Measurements from ENCODE around the gene ROPN1B. TPM values are rescaled to one million over a fixed set of nuclear protein-coding genes. Genes with fewer than 3 reads are reported as not detected.

The ROPN1B gene
- total RNA-seq, 1 experiment from 2014 or later, result 0.26 TPM

DNA sequence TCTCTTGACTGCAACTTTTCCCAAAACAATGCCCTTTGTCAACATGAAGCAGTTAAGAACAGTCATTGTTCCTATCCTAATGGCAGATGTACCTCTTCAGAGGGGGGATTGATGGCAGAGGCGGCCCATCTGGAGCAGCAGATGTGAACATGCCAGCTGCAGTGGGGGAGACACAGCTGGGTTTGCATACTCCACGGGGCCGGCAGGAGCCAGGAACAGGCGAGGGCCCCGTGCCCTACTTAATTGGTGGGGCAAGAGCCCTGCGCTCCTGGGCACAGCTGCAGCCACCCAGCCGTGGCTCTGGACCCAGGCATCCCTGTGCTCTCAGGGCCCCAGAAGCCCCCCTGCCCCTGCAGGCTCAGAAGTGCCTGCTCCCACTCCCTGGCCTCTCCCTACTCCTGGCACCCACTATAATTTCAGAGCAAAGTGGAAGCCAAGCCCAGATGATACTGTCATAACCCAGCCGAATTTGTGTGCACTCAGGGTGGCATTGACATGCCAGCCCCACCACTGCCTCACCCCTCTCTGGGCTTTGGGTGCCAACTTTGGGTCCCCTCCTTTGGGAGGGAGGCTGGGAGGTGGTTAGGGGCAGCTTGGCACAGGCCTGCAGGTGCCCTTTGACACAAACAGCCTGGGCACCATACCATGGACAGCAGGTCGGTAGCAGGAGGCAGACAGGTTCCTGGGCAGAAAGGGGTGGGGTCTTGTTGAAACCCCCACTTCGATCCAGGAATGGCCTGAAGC, 34.6 kb downstream of the ROPN1B start:
- intact Hi-C loops (cut with micrococcal nuclease; ENCODE audit: unreplicated experiment), result no loop called here
- ChIA-PET CTCF (no interaction called here), POLR2A (interaction anchor here (0.6 kb wide), 1 partner anchor 408 kb away, joined by 3 read pairs; no protein-coding TSS in a partner anchor)
- no peak for TF ChIP-seq CTCF (IDR thresholded peaks at IDR 0.05)
- no peak for TF ChIP-seq SIN3A (IDR thresholded peaks at IDR 0.05; ENCODE audit: borderline replicate concordance, insufficient read depth, low read depth, low read length)
- TF ChIP-seq TCF7L2 (IDR thresholded peaks at IDR 0.05; ENCODE audit: low read depth, low read length), result no peak
- no peak for TF ChIP-seq POLR2AphosphoS5 (IDR thresholded peaks at IDR 0.05; ENCODE audit: low read depth, low read length)
- TF ChIP-seq REST (IDR thresholded peaks at IDR 0.05; ENCODE audit: insufficient read depth in 1 of 2, low read depth in 2 of 2, low read length in 1 of 2), result 0 out of 4 replicates have a peak, but pooled peaks of 1 of the 2 experiments have one; percentile 11
- BruUV-seq (replicated peaks), result no TSS peak
- no peaks in the 10 kb centered on the region for H3K36me3 ChIP-seq (ENCODE audit: control insufficient read depth, insufficient read depth, low read length)
- ATAC-seq (no peak), DNase-seq (ENCODE audit: low read depth, low spot score) (no peak)
- no peaks in the 10 kb centered on the region for H3K4me1 ChIP-seq (ENCODE audit: control insufficient read depth, insufficient read depth, low read length)
- in situ Hi-C loops (cut with HindIII; ENCODE audit: low pct_unique_long_range_greater_than_20kb, low sequenced_read_pairs), result no loop called here
- H3K27me3 ChIP-seq (ENCODE audit: control insufficient read depth, insufficient read depth, low read length), result no peaks in the 10 kb centered on the region
- H3K4me3 ChIP-seq (ENCODE audit: low read depth in 2 of 2, low read length in 2 of 2), result no peak overlapping the region
- no peaks in the 10 kb centered on the region for H3K9me3 ChIP-seq (ENCODE audit: control insufficient read depth, insufficient read depth, low read depth, low read length)
- no peak overlapping the region for H3K27ac ChIP-seq (ENCODE audit: low read length)

GRCh38 chr3:126004217-126004616, 35.2 kb downstream of the ROPN1B start:
- BruUV-seq (replicated peaks), result no TSS peak
- POLR2A ChIA-PET, result no interaction called here
- in situ Hi-C loops (cut with HindIII; ENCODE audit: low pct_unique_long_range_greater_than_20kb, low sequenced_read_pairs), result no loop called here
- intact Hi-C loops (cut with micrococcal nuclease; ENCODE audit: unreplicated experiment), result no loop called here
- TF ChIP-seq TCF7L2 (IDR thresholded peaks at IDR 0.05; ENCODE audit: low read depth, low read length) (no peak), SIN3A (IDR thresholded peaks at IDR 0.05; ENCODE audit: borderline replicate concordance, insufficient read depth, low read depth, low read length) (no peak), CTCF (IDR thresholded peaks at IDR 0.05) (no peak), REST (IDR thresholded peaks at IDR 0.05; ENCODE audit: insufficient read depth in 1 of 2, low read depth in 2 of 2, low read length in 1 of 2) (no peak), POLR2AphosphoS5 (IDR thresholded peaks at IDR 0.05; ENCODE audit: low read depth, low read length) (no peak)
- Histone ChIP-seq H3K4me3 (ENCODE audit: low read depth in 2 of 2, low read length in 2 of 2) (no peak overlapping the region), H3K27ac (ENCODE audit: low read length) (no peak overlapping the region), H3K9me3 (ENCODE audit: control insufficient read depth, insufficient read depth, low read depth, low read length) (no peaks in the 10 kb centered on the region), H3K36me3 (ENCODE audit: control insufficient read depth, insufficient read depth, low read length) (no peaks in the 10 kb centered on the region), H3K4me1 (ENCODE audit: control insufficient read depth, insufficient read depth, low read length) (no peaks in the 10 kb centered on the region), H3K27me3 (ENCODE audit: control insufficient read depth, insufficient read depth, low read length) (no peaks in the 10 kb centered on the region)
- ATAC-seq, result no peak
- CTCF ChIA-PET, result no interaction called here
- DNase-seq (ENCODE audit: low read depth, low spot score), result no peak
